Hematopoietic multipotent progenitor cell treated with erythropoietin and hydrocortisone succinate and interleukin-3 and kit ligand, for 6 days (in vitro differentiated cells): Measurements from ENCODE around the gene TTBK2.

Experiments
- DNase-seq: peaks from one replicate; pipeline ENCODE4 v3.0.0-alpha.2; 2015

Gene TTBK2

GRCh38 chr15:42724276-42724675 is 196.3 kb downstream of the TTBK2 start:
- no peak for DNase-seq

GRCh38 chr15:42723068-42723467 is 197.5 kb downstream of the TTBK2 start:
- peak; percentile 35 for DNase-seq

GRCh38 chr15:42721916-42722315 is 198.7 kb downstream of the TTBK2 start:
- no peak for DNase-seq

- DNase-seq = no peak
These were observed 199.6 kb downstream of the TTBK2 start for GRCh38 chr15:42721016-42721415.

GRCh38 chr15:42720071-42720470 is 200.5 kb downstream of the TTBK2 start:
- no peak for DNase-seq

- no peak for DNase-seq
These were observed 201.5 kb downstream of the TTBK2 start for GRCh38 chr15:42719043-42719442.

GRCh38 chr15:42716626-42717025 is 204.0 kb downstream of the TTBK2 start:
- DNase-seq = no peak

- DNase-seq = no peak
These were observed 204.5 kb downstream of the TTBK2 start for GRCh38 chr15:42716125-42716524.

- no peak for DNase-seq
These were observed 208.0 kb downstream of the TTBK2 start for GRCh38 chr15:42712584-42712983.

GRCh38 chr15:42711746-42712145 is 208.8 kb downstream of the TTBK2 start:
- DNase-seq = no peak

GRCh38 chr15:42710662-42711061 is 209.9 kb downstream of the TTBK2 start:
- no peak for DNase-seq

- DNase-seq = peak; percentile 12
These were observed 212.6 kb downstream of the TTBK2 start for GRCh38 chr15:42707873-42708544.

GRCh38 chr15:42707068-42707467 is 213.5 kb downstream of the TTBK2 start:
- DNase-seq = no peak

GRCh38 chr15:42705336-42705735 is 215.2 kb downstream of the TTBK2 start:
- no peak for DNase-seq

- DNase-seq = peak; percentile 90
These were observed 216.1 kb downstream of the TTBK2 start for GRCh38 chr15:42704492-42704926.

GRCh38 chr15:42696626-42697025 is 224.0 kb downstream of the TTBK2 start:
- no peak for DNase-seq

- DNase-seq = no peak
These were observed 225.0 kb downstream of the TTBK2 start for GRCh38 chr15:42695527-42696071.

GRCh38 chr15:42694398-42694797 is 226.2 kb downstream of the TTBK2 start:
- DNase-seq = no peak

- no peak for DNase-seq
These were observed 226.6 kb downstream of the TTBK2 start for GRCh38 chr15:42693942-42694341.

GRCh38 chr15:42693496-42693895 is 227.1 kb downstream of the TTBK2 start:
- no peak for DNase-seq

GRCh38 chr15:42692997-42693396 is 227.6 kb downstream of the TTBK2 start:
- no peak for DNase-seq

- DNase-seq = no peak
These were observed 228.0 kb downstream of the TTBK2 start for GRCh38 chr15:42692536-42692935.

GRCh38 chr15:42691770-42692169 is 228.8 kb downstream of the TTBK2 start:
- no peak for DNase-seq

GRCh38 chr15:42691308-42691707 is 229.3 kb downstream of the TTBK2 start:
- peak; percentile 22 for DNase-seq
